KOPT-K1 (cell line): ENCODE measurements around the gene LRP11.
"Not testable (repeated sequence)": the region's sequence is repeated elsewhere in the genome, so short reads cannot be mapped to it uniquely, and the experiment has no call there.

Experiments
- H3K27ac ChIP-seq: fragments of 200-600 bp; sonication (generic); 2 replicates; pipeline ENCODE4 v1.5.1; 2016; ENCODE audit warnings: antibody characterized with exemption, mild to moderate bottlenecking, low read depth, low read length; ENCODE audit not compliant: poor library complexity, severe bottlenecking
- H3K36me3 ChIP-seq: fragments of 200-600 bp; sonication (generic); 2 replicates; pipeline ENCODE4 v1.5.1; 2017; ENCODE audit warnings: antibody characterized with exemption, mild to moderate bottlenecking, low read length, moderate library complexity; ENCODE audit not compliant: insufficient read depth
- H3K9me3 ChIP-seq: fragments of 200-600 bp; sonication (generic); 2 replicates; pipeline ENCODE4 v1.5.1; 2017; ENCODE audit warnings: antibody characterized with exemption, low read length, mild to moderate bottlenecking; ENCODE audit not compliant: insufficient read depth, poor library complexity, severe bottlenecking

Gene LRP11, protein sequence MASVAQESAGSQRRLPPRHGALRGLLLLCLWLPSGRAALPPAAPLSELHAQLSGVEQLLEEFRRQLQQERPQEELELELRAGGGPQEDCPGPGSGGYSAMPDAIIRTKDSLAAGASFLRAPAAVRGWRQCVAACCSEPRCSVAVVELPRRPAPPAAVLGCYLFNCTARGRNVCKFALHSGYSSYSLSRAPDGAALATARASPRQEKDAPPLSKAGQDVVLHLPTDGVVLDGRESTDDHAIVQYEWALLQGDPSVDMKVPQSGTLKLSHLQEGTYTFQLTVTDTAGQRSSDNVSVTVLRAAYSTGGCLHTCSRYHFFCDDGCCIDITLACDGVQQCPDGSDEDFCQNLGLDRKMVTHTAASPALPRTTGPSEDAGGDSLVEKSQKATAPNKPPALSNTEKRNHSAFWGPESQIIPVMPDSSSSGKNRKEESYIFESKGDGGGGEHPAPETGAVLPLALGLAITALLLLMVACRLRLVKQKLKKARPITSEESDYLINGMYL

DNA sequence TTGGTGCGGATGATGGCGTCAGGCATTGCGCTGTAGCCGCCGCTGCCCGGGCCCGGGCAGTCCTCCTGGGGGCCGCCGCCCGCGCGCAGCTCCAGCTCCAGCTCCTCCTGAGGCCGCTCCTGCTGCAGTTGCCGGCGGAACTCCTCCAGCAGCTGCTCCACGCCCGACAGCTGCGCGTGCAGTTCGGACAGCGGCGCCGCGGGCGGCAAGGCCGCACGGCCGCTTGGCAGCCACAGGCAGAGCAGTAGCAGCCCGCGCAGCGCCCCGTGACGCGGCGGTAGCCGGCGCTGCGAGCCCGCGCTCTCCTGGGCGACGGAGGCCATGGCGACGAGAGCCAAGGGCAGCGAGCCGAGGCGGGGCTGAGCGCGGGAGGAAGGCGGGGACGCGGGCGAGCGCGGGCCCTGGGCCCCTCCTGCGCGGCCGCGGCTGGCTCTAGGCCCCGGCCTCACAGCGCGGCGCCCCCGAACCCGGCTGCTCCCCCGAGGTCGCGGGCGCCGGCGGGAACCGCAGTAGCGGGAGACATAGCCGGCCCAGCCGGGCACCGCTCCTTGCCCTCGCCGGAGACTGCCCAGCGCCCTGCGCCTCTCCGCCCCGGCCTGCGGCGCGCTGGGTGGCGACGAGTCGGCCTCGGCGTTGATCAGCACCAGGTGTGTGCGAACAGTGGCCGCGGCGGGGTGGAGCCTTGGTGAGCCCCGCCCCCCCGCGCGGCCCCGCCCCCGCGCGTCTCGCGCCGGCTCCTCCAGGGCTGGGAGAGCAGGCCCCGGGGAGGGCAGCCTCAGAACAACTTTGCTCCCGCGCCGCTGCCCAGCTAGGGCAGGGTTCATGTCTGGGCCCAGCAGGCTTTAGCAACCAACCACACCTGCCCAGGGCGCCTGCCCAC lies at the start of gene LRP11:
TSS of gene LRP11 (minus strand) at position 662 of the 880 bp plus-strand sequence. CDS start at position 323, 339 bp downstream.
- H3K27ac ChIP-seq, result peak within 1 kb of the TSS; percentile 52
- no peaks in the 10 kb centered on the region for H3K9me3 ChIP-seq
- H3K36me3 ChIP-seq, result no peaks in the 10 kb centered on the region

DNA sequence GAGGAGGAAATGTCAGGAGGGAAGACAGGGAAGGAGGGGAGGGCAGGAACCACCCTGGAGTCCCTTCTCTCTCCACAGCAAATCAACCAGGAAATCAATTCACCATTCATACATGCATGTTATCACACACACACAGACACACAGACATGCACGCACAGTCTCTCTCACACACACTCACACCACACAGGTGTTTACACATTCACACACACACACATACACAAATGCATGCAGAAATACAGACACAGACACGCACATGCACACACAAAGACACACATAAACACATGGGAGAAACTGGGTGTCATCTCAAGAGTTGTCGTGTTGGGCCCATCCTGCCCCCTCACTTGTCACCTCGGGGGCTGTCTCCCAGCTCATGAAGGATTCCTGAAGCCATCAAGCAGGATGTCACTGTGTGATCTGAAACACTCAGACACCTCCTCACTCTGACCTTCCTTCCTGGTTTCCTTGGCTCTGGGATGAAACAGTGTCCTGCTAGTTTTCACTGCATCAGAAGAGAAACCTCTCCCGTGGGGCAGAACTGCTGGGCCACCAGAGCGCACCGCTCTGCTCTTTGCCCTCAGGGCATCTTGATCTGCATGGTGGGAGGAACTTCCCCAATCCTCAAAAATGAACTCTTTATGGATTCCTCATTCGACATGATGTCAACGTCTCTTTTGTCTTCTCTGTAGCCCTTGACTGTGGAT lies 49.5 kb upstream of the LRP11 start:
- Histone ChIP-seq H3K36me3 (no peaks in the 10 kb centered on the region), H3K27ac (no peak overlapping the region), H3K9me3 (peaks cover 14% of the 10 kb centered on the region)

DNA sequence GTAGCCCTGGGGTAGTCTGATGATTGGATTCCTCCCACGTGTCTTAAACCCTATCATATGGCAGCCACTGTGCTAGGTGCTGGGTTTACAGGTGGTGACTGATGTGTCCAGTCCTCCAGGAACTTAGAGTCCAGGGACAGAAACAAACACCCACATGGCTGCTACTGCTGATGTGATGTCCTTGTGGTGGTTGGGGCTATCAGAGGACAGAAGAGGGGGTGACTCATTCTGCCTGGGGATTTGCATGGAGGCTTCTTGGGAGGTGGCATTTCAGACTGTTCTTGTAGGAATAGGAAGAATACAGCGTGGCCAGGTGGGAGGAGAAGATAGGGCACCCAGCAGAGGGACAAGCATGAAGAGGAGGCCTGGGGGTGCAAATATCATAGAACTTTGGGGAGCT lies 48.9 kb upstream of the LRP11 start:
- Histone ChIP-seq H3K9me3 (peaks cover 20% of the 10 kb centered on the region), H3K36me3 (no peaks in the 10 kb centered on the region)

DNA sequence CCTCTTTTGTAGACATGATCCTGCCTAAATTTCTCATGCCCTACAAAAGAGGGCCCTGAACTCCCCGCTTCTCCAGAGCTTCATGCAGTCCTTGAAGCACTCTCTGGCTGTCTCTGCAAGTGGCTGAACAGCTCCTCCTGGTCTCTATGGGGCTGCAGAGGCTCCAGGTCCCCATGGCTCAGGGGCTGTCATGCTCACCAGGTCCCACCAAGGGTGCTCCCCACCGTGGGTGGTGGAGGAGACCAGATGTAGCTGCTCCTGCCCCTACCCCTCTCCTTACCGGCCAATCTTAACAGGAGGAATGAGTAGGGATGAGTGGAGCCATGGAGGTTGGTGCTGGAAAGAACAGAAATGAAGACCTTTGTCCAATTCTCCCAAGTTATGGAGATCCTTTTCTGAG lies 48.5 kb upstream of the LRP11 start:
- H3K36me3 ChIP-seq, H3K27ac ChIP-seq: not testable (repeated sequence)
- peaks cover 24% of the 10 kb centered on the region for H3K9me3 ChIP-seq

More for the DNA sequence above, 48.9 kb upstream of the LRP11 start:
- no peak overlapping the region for H3K27ac ChIP-seq

GRCh38 chr6:149910721-149911151 lies 46.6 kb upstream of the LRP11 start:
- no peaks in the 10 kb centered on the region for H3K36me3 ChIP-seq
- H3K27ac ChIP-seq, result no peak overlapping the region
- peaks cover 29% of the 10 kb centered on the region for H3K9me3 ChIP-seq

- Histone ChIP-seq H3K27ac (no peak overlapping the region), H3K36me3 (no peaks in the 10 kb centered on the region), H3K9me3 (peaks cover 29% of the 10 kb centered on the region)
Measured at GRCh38 chr6:149909701-149910470, 45.7 kb upstream of the LRP11 start.

- not testable (repeated sequence) for H3K27ac ChIP-seq, H3K36me3 ChIP-seq
- peaks cover 29% of the 10 kb centered on the region for H3K9me3 ChIP-seq
Measured at GRCh38 chr6:149908480-149908879, 44.3 kb upstream of the LRP11 start.

GRCh38 chr6:149907317-149907716 lies 43.2 kb upstream of the LRP11 start:
- Histone ChIP-seq H3K9me3 (peaks cover 29% of the 10 kb centered on the region), H3K27ac (no peak overlapping the region)

GRCh38 chr6:149906405-149906804 lies 42.2 kb upstream of the LRP11 start:
- Histone ChIP-seq H3K27ac (no peak overlapping the region), H3K36me3 (no peaks in the 10 kb centered on the region), H3K9me3 (peaks cover 29% of the 10 kb centered on the region)

More at GRCh38 chr6:149907317-149907716, 43.2 kb upstream of the LRP11 start:
- H3K36me3 ChIP-seq, result no peaks in the 10 kb centered on the region

DNA sequence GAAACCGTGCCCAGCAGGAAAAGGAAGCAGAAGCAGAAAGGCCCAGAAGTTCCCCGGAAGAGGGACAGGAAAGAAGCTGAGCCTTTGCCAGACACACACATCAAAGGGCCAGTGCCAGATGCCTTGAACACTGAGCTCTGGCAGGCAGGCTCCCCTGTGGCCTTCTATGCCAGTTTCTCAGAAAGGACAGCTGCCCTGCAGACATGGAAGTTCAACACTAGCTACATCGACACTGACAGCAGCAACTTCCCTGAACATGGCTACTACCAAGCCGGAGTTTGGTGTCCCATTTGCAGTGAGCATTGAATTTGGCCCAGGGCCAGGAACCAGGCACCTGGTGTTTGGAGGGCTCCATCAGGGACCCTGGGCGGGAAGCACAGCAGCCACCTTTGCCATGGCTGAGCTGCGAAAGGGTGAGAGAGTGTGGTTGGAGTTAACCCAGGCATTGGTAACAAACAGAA lies 41.8 kb upstream of the LRP11 start:
- H3K36me3 ChIP-seq, result no peaks in the 10 kb centered on the region
- H3K9me3 ChIP-seq, result peaks cover 29% of the 10 kb centered on the region

DNA sequence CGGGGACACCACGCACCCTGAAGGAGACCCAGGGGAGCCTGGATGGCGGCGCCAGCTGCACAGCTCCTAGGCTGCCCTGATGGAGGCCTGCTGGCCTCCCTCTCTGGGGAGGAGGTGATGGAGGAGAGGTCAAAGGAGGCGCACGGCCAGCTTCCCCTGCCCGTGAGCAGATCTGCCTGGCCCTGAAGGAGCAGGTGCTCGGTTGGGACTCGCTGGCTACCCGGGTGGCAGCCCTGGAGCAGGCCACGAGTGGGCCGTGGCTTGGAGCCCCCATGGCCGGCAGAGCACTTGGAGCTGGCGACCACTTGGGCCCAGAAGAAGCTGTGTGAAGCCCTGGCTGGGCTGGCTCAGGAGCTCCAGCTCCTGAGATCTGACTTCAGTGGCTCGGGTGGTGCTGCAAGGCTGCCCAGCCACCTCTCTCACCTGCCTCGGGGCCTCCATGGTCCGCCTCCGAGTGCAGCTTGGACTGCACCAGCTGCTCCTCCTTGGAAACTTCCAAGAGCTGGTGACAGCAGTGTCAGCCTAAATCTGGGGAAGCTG lies 41.3 kb upstream of the LRP11 start:
- Histone ChIP-seq H3K36me3 (no peaks in the 10 kb centered on the region), H3K27ac (no peak overlapping the region), H3K9me3 (peaks cover 29% of the 10 kb centered on the region)

More for the DNA sequence above, 41.8 kb upstream of the LRP11 start:
- H3K27ac ChIP-seq, result no peak overlapping the region

DNA sequence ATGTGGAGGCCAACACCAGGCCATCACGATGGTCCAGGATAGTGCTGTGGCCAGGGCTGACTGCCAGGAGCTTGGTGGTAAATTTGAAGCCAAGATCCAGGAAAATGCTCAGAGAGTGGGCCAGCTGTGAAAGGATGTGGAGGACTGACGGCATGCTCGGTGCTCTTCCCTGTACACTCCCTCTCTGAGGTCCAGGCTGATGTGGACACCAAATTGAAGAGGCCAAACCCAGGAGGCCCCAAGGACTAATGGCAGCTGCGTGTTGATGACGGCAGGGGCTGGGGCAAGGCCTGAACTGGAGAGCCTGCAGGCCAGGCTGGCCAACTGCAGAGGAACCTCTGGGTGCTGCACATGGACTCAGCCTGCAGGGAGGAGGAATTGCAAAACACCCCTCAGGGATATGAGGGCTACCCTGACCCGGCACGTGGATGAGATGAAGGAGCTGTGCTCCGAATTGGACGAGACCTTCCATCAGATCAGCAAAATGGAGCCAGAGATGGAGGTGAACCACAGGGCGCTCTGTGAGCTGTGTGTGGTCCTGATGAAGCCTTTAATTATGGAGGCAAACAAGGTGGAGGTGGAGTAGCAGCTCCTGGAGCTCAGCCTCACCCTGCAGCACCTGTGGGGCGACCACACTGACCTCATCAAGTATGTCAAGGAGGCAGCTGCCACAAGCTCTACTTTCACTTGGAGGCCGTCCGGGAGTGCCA lies 40.7 kb upstream of the LRP11 start:
- Histone ChIP-seq H3K36me3 (no peaks in the 10 kb centered on the region), H3K9me3 (peaks cover 26% of the 10 kb centered on the region), H3K27ac (no peak overlapping the region)

DNA sequence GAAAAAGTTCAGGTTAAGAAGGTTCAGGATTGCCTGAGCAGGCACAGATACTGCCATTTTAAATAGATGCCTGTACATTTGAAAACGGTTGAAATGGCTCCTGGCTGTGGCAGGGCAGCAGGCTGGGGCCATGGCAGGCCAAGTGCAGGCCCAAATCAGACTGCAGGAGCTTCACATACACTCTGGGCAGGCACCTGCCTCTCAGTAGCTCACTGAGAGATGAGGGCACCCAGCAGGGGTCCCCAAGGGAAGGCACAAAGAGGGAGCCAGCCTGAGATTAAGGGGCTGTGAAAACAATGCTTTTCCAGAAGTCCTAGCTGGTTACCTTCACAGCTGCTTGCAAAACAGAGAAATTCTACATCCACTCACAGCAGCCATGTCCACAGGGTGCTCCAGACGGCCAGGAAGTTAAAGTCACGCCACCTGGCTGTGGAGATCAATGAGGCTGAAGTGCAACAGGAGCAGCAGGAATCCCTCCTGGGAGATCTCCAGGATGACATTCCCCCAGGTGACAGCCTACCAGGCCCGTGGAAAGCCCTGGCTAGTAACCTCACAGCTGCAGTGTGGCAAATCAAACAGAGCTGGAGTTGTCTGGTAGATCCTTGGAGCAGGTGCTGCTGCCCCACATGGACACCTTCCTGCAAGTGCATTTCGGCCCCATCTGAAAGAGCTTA lies 39.9 kb upstream of the LRP11 start:
- H3K36me3 ChIP-seq, result no peaks in the 10 kb centered on the region
- peaks cover 19% of the 10 kb centered on the region for H3K9me3 ChIP-seq
- no peak overlapping the region for H3K27ac ChIP-seq
